Small intestine (tissue), 7 donors: ENCODE measurements around the gene KRTAP2-2. TPM values are rescaled to one million over a fixed set of nuclear protein-coding genes. Genes with fewer than 3 reads are reported as not detected.
A peak's percentile ranks its signal among the peaks of the same experiment; 100 is the strongest.

Experiments
- DNase-seq, 2 donors: peaks; one replicate each; pipeline versions ENCODE4 v3.0.0 to v3.0.0-alpha.2; 2013
- FAIRE-seq: peaks from 2 replicates; lab custom pipeline; 2012; peaks lifted over from hg19 to GRCh38; lab: Jason Lieb, UNC
- H3K27ac ChIP-seq, 3 donors: one replicate each; pipeline ENCODE4 v1.5.1; 2013; ENCODE audit warnings: low read length in 2 of 3, mild to moderate bottlenecking in 2 of 3, control low read depth in 1 of 3, inconsistent platforms in 1 of 3, low read depth in 1 of 3, moderate library complexity in 1 of 3
- H3K27me3 ChIP-seq, 3 donors: one replicate each; pipeline ENCODE4 v1.6.1; 2013; ENCODE audit warnings: low read length in 3 of 3, inconsistent platforms in 1 of 3; ENCODE audit not compliant: control insufficient read depth in 3 of 3, insufficient read depth in 3 of 3
- H3K36me3 ChIP-seq, 3 donors: one replicate each; pipeline ENCODE4 v1.6.1; 2013; ENCODE audit warnings: low read length in 3 of 3, inconsistent platforms in 1 of 3, low read depth in 1 of 3, mild to moderate bottlenecking in 1 of 3, moderate library complexity in 1 of 3; ENCODE audit not compliant: control insufficient read depth in 3 of 3, insufficient read depth in 2 of 3
- H3K4me1 ChIP-seq, 3 donors: one replicate each; pipeline ENCODE4 v1.6.1; 2013; ENCODE audit warnings: low read length in 2 of 3, inconsistent platforms in 1 of 3, low read depth in 1 of 3, mild to moderate bottlenecking in 1 of 3, moderate library complexity in 1 of 3; ENCODE audit not compliant: control insufficient read depth in 3 of 3, insufficient read depth in 2 of 3
- H3K4me3 ChIP-seq, 3 donors: one replicate each; pipeline ENCODE4 v1.5.1; 2013; ENCODE audit warnings: low read length in 3 of 3, control low read depth in 1 of 3, inconsistent platforms in 1 of 3, low read depth in 1 of 3, mild to moderate bottlenecking in 1 of 3, moderate library complexity in 1 of 3
- H3K9me3 ChIP-seq, 2 donors: one replicate each; pipeline ENCODE4 v1.6.1; 2013; ENCODE audit warnings: low read depth in 1 of 2, low read length in 1 of 2; ENCODE audit not compliant: control insufficient read depth in 2 of 2, insufficient read depth in 1 of 2
- WGBS, 3 donors: extraction: QIAGEN DNeasy Blood & Tissue Kit; methylation state at CpG; one replicate each; pipeline ENCODE4 v1.1.7; 2013; 5-methylcytosine and 5-hydroxymethylcytosine counted together
- polyA plus RNA-seq, 4 donors: library from polyadenylated mRNA; stranded (reverse) in 3 of 4; unstranded in 1 of 4; fragments of 200-250 nt in 3 of 4; fragments of 120-200 nt in 1 of 4; gene quantifications; one replicate each; pipeline versions ENCODE4 v1.2.1 to v1.2.3, GENCODE V29; 2013
- donor health status: healthy with polysubstance abuse.
- donor health status: control.
- donor health status: control.
- donor health status: Bipolar disorder and iron deficiency.
- donor health status: healthy.

The KRTAP2-2 gene
- polyA plus RNA-seq, 4 donors = not detected

DNA sequence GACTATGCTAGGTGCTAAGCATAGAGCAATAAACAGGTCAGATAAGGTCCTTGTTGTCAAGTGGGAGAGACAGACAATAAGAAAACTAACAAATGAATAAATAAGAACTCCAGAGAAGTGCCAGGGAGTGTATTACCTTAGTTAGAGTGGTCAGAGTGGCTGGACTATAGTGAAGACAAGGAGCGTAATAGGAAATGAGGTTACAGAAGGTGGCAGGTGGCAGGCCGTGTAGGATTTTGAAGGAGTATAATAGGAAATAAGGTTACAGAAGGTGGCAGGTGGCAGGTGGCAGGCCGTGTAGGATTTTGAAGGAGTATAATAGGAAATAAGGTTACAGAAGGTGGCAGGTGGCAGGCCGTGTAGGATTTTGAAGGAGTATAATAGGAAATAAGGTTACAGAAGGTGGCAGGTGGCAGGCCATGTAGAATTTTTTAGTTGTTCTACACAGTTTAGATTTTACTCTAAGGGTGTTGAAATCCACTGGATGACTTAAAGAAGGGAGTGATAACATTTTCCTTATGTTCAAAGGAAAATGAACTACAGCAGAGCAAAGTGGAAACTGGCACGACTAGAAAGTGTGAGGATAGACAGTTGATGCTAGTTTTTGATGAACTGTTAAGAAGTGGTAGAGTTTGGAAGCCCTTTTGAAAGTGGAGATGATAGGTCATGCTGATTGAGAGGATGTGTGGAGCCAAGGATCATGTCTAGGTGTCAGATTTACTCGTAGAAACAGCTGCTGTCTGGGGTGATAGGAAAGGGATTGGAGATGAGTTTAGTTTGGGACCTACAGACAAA, 42.5 kb downstream of the KRTAP2-2 start:
- DNase-seq = peak in 1 of 2 donors; percentile 1
- Histone ChIP-seq H3K4me3 (no peak overlapping the region), H3K4me1 (no peaks in the 10 kb centered on the region), H3K9me3 (no peaks in the 10 kb centered on the region), H3K36me3 (no peaks in the 10 kb centered on the region), H3K27me3 (no peaks in the 10 kb centered on the region), H3K27ac (no peak overlapping the region)
- FAIRE-seq = no peak
- 72 to 78% (median 75%) methylated on average over 6 of the region's 6 CpGs for WGBS, 3 donors

DNA sequence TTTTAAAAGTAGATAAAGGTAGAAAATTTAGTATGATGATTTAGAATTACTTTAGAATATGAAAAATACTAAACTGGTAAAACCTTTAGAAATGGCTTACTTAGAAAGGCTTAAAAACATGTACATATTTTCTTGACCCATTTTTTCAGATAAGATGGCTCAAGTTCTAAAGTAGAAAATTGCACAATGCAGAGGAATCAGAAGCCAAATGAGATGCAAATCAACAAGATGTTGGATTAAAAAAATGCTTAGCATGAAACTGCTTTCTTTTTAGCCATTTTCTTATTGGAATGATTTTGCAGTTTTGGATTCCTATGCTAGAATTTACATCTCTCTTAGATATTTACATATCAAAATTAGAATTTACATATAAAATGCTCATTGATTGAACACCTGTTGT, 44.6 kb downstream of the KRTAP2-2 start:
- Histone ChIP-seq H3K9me3 (no peaks in the 10 kb centered on the region), H3K27me3 (no peaks in the 10 kb centered on the region), H3K27ac (no peak overlapping the region), H3K4me1 (no peaks in the 10 kb centered on the region), H3K36me3 (no peaks in the 10 kb centered on the region), H3K4me3 (no peak overlapping the region)
- FAIRE-seq = no peak
- DNase-seq = no peak

DNA sequence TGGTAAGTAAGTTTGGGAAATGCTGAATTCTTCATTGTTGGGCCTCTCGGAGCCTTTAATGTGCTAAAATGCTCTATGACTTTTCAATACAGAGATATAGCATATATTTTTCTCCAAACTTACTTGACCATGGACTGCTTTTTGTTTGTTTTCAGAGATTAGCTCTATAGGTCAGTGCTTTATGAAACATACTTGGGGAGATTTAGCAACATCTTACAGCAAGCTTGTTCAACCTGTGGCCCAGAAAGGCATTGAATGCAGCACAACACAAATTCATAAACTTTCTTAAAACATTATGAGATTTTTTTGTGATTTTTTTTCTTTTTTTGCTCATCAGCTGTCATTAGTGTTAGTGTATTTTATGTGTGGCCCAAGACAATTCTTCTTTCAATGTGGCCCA, 45.1 kb downstream of the KRTAP2-2 start:
- WGBS, 3 donors = 88 to 93% (median 92%) methylated on average over 1 of the region's 1 CpG
- H3K4me3 ChIP-seq = no peak overlapping the region
- no peak for FAIRE-seq

DNA sequence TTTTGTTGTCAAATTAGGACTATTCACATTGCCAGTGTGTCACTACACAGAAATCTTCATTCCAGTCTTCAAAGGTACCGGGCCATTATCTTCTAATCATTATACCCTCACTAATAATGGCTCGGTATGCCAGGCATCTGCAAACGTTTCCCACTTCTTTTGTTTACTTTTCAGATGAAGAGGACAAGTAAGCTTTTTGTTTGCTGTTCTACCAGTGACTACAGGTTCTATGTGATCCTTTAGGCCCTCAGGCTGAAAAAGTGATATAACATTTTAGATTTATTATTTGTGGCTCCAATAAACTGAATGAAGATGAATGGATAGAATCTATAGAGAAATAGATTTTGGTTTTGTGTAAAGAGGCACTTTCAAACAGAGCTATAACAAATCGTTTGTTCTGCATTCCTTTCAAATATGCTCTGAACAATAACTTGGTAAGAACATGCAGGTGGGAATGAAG, 45.7 kb downstream of the KRTAP2-2 start:
- Histone ChIP-seq H3K4me3 (no peak overlapping the region), H3K9me3 (no peaks in the 10 kb centered on the region), H3K27ac (no peak overlapping the region), H3K4me1 (no peaks in the 10 kb centered on the region), H3K27me3 (no peaks in the 10 kb centered on the region), H3K36me3 (no peaks in the 10 kb centered on the region)
- DNase-seq (no peak), FAIRE-seq (no peak)
- 7 to 42% (median 15%) methylated on average over 4 of the region's 4 CpGs for WGBS, 3 donors

More for the DNA sequence above, 45.1 kb downstream of the KRTAP2-2 start:
- H3K36me3 ChIP-seq = no peaks in the 10 kb centered on the region
- no peaks in the 10 kb centered on the region for H3K9me3 ChIP-seq
- H3K27ac ChIP-seq = no peak overlapping the region
- no peak for DNase-seq
- H3K27me3 ChIP-seq = no peaks in the 10 kb centered on the region
- H3K4me1 ChIP-seq = no peaks in the 10 kb centered on the region

DNA sequence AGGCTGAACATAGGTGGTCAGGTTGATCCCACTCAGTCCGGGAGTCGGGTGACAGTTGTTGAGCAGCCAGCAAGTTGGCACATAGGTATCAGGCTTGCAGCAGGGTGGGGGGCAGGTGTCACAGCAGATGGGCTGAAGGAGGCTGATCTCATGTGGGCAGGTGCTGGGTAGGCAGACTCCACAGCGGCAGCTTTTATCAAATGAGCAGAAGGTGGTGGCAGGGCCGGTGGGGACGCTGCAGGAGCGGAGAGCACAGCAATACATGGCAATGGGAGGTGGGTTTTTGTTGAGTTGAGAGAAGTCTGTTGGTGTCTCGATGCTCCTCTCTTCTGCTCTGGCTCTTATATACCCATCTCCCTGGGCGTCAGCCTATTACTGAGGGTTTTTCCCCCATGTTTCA, 46.2 kb downstream of the KRTAP2-2 start, which contains the start of gene KRTAP3-1:
Gene KRTAP3-1 (minus strand): TSS at position 318 of the 400 bp plus-strand sequence. CDS start 54 bp downstream, at position 264.
- no peaks in the 10 kb centered on the region for H3K9me3 ChIP-seq
- H3K4me3 ChIP-seq = no peak within 1 kb of the TSS
- DNase-seq (no peak), FAIRE-seq (no peak)
- WGBS, 3 donors = 21 to 79% (median 60%) methylated on average over 8 of the region's 8 CpGs
- H3K36me3 ChIP-seq = no peaks in the 10 kb centered on the region
- no peaks in the 10 kb centered on the region for H3K27me3 ChIP-seq
- H3K4me1 ChIP-seq = no peaks in the 10 kb centered on the region
- H3K27ac ChIP-seq = no peak within 1 kb of the TSS

Other genes starting within 250 kb of the KRTAP2-2 start
- 10 to 100 TPM; 18.7 to 51.3 (median 36.8) TPM for gene KRT10, start 232.6 kb downstream of the KRTAP2-2 start, polyA plus RNA-seq
- 1 to 10 TPM in 2 of 4 donors, under 1 TPM in 2; 0.28 to 9.2 (median 3.1) TPM for gene KRT12, start 188.0 kb downstream of the KRTAP2-2 start, polyA plus RNA-seq
- 1,000 to 10,000 TPM in 1 of 4 donors, 100 to 1,000 TPM in 2, 10 to 100 TPM in 1; 66.8 to 1,534 (median 545) TPM for gene KRT20, start 170.0 kb downstream of the KRTAP2-2 start, polyA plus RNA-seq
- gene KRT23, start 117.6 kb downstream of the KRTAP2-2 start, polyA plus RNA-seq = under 1 TPM in 2 of 4 donors, not detected in 2; 0.66 to 0.82 TPM
- gene KRT39, start 88.3 kb downstream of the KRTAP2-2 start, polyA plus RNA-seq = under 1 TPM in 2 of 4 donors, not detected in 2; 0.03 to 0.04 TPM
- gene KRT40, start 70.9 kb downstream of the KRTAP2-2 start, polyA plus RNA-seq = under 1 TPM in 3 of 4 donors, not detected in 1; 0.10 to 0.45 (median 0.12) TPM
- not detected for gene KRTAP3-3, start 61.1 kb downstream of the KRTAP2-2 start, polyA plus RNA-seq
- gene KRTAP3-2, start 55.3 kb downstream of the KRTAP2-2 start, polyA plus RNA-seq = not detected
- gene KRTAP3-1, start 46.1 kb downstream of the KRTAP2-2 start, polyA plus RNA-seq = not detected
- gene KRTAP1-5, start 28.0 kb downstream of the KRTAP2-2 start, polyA plus RNA-seq = under 1 TPM in 1 of 4 donors, not detected in 3; 0.04 TPM
- gene KRTAP1-4, start 25.0 kb downstream of the KRTAP2-2 start, polyA plus RNA-seq = not detected
- gene KRTAP1-3, start 20.4 kb downstream of the KRTAP2-2 start, polyA plus RNA-seq = not detected
- not detected for gene KRTAP1-1, start 13.8 kb downstream of the KRTAP2-2 start, polyA plus RNA-seq
- gene KRTAP2-1, start 7.9 kb downstream of the KRTAP2-2 start, polyA plus RNA-seq = not detected
- gene KRTAP2-3, start 4.9 kb upstream of the KRTAP2-2 start, polyA plus RNA-seq = not detected
- not detected for gene KRTAP2-4, start 10.6 kb upstream of the KRTAP2-2 start, polyA plus RNA-seq
- not detected for gene KRTAP4-7, start 28.9 kb upstream of the KRTAP2-2 start, polyA plus RNA-seq
- not detected for gene KRTAP4-8, start 42.9 kb upstream of the KRTAP2-2 start, polyA plus RNA-seq
- not detected for gene KRTAP4-16, start 47.0 kb upstream of the KRTAP2-2 start, polyA plus RNA-seq
- not detected for gene KRTAP4-9, start 50.2 kb upstream of the KRTAP2-2 start, polyA plus RNA-seq
- gene KRTAP4-11, start 63.1 kb upstream of the KRTAP2-2 start, polyA plus RNA-seq = not detected
- not detected for gene KRTAP4-12, start 69.0 kb upstream of the KRTAP2-2 start, polyA plus RNA-seq
- not detected for gene KRTAP4-6, start 85.3 kb upstream of the KRTAP2-2 start, polyA plus RNA-seq
- not detected for gene KRTAP4-5, start 94.6 kb upstream of the KRTAP2-2 start, polyA plus RNA-seq
- gene KRTAP4-4, start 105.5 kb upstream of the KRTAP2-2 start, polyA plus RNA-seq = not detected
- gene KRTAP4-3, start 113.0 kb upstream of the KRTAP2-2 start, polyA plus RNA-seq = not detected
- not detected for gene KRTAP4-2, start 123.0 kb upstream of the KRTAP2-2 start, polyA plus RNA-seq
- gene KRTAP4-1, start 129.7 kb upstream of the KRTAP2-2 start, polyA plus RNA-seq = not detected
- not detected for gene KRTAP9-1, start 134.7 kb upstream of the KRTAP2-2 start, polyA plus RNA-seq
- not detected for gene KRTAP9-2, start 171.4 kb upstream of the KRTAP2-2 start, polyA plus RNA-seq
- not detected for gene KRTAP9-3, start 177.2 kb upstream of the KRTAP2-2 start, polyA plus RNA-seq
- gene KRTAP9-8, start 182.8 kb upstream of the KRTAP2-2 start, polyA plus RNA-seq = not detected
- not detected for gene KRTAP9-4, start 194.5 kb upstream of the KRTAP2-2 start, polyA plus RNA-seq
- gene KRTAP9-9, start 200.2 kb upstream of the KRTAP2-2 start, polyA plus RNA-seq = not detected
- not detected for gene KRTAP9-6, start 210.1 kb upstream of the KRTAP2-2 start, polyA plus RNA-seq
- gene KRTAP9-7, start 220.5 kb upstream of the KRTAP2-2 start, polyA plus RNA-seq = not detected
- not detected for gene KRTAP29-1, start 247.6 kb upstream of the KRTAP2-2 start, polyA plus RNA-seq